Epithelial cell of esophagus (primary cell): ENCODE measurements around the gene PDCD4.

Source experiments
- DNase-seq: peaks from one replicate; pipeline ENCODE4 v3.0.0; 2010; ENCODE audit warnings: low read depth
- H3K4me3 ChIP-seq: 2 replicates; pipeline ENCODE4 v1.5.1; 2011; ENCODE audit warnings: mild to moderate bottlenecking, low read length, control low read depth
- TF ChIP-seq, protein P1 (sequence below): IDR thresholded peaks from 2 replicates; pipeline ENCODE4 v1.5.1; 2011; ENCODE audit warnings: low read depth, mild to moderate bottlenecking, low read length, control low read depth, inconsistent platforms; ENCODE audit not compliant: insufficient read depth; ENCODE audit errors: missing control alignments

The PDCD4 gene

GRCh38 chr10:110872984-110873923, 1.5 kb downstream of the PDCD4 start:
- no peak for DNase-seq
- TF ChIP-seq, protein P1, sequence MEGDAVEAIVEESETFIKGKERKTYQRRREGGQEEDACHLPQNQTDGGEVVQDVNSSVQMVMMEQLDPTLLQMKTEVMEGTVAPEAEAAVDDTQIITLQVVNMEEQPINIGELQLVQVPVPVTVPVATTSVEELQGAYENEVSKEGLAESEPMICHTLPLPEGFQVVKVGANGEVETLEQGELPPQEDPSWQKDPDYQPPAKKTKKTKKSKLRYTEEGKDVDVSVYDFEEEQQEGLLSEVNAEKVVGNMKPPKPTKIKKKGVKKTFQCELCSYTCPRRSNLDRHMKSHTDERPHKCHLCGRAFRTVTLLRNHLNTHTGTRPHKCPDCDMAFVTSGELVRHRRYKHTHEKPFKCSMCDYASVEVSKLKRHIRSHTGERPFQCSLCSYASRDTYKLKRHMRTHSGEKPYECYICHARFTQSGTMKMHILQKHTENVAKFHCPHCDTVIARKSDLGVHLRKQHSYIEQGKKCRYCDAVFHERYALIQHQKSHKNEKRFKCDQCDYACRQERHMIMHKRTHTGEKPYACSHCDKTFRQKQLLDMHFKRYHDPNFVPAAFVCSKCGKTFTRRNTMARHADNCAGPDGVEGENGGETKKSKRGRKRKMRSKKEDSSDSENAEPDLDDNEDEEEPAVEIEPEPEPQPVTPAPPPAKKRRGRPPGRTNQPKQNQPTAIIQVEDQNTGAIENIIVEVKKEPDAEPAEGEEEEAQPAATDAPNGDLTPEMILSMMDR: no peak
- peak overlapping the region; percentile 85 for H3K4me3 ChIP-seq

- TF ChIP-seq, protein P1: no peak
- H3K4me3 ChIP-seq: peak overlapping the region; percentile 85
- DNase-seq: no peak
Measured at GRCh38 chr10:110873951-110874350, 2.2 kb downstream of the PDCD4 start.

DNA sequence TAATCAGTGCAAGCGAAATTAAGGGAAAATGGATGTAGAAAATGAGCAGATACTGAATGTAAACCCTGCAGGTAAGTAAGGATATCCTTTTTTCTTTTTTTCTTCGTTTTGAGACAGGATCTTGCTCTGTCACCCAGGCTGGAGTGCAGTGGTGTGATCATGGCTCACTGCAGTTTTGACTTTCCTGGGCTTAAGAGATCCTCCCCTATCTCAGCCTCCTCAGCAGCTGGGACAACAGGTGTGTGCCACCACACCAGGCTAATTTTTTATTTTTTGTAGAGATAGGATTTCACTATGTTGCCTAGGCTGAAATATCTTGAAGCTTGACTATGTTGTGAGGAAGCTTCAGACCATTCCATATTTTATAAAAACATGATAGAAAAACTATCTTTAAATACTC, 4.3 kb downstream of the PDCD4 start:
- DNase-seq: no peak
- no peak overlapping the region for H3K4me3 ChIP-seq
- TF ChIP-seq, protein P1: no peak

DNA sequence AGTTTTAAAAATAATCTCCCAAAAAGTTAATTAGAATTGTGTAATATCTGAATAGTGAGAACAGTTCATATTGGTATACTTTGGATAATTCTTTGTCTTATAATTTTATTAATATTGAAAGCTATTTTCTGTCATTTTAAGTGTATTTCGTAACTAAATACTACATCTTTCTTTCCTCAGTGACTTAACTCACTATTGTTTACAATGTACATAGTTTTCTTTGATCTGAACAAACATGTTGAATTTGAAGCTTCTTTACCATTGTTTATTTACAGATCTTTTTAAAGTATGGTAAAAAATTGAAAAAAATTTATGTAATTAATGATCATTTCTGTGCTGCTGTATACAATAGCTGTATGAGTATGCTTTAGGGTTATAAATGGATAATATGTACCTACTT, 5.1 kb downstream of the PDCD4 start:
- DNase-seq: no peak
- TF ChIP-seq, protein P1: no peak
- H3K4me3 ChIP-seq: no peak overlapping the region

DNA sequence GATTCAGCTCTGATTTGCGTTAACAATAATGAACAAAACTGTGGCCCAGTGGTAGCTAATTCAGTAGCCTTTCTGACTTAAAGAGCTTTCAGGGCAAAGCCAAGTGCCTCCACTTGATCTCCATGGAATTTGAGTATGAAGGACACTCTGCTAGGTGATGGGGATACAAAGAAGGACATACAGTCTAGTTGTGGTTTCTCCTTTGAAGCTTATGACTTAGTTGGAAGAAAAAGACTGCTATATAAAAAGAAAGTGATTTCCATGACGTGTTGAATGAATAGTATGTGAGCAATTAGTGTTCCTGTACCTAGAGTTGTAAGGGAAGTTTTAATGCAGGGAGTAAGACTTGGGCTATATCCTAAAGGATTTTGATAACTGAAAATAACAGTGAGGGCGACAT, 8.3 kb downstream of the PDCD4 start:
- H3K4me3 ChIP-seq: no peak overlapping the region
- no peak for DNase-seq
- TF ChIP-seq, protein P1: no peak

DNA sequence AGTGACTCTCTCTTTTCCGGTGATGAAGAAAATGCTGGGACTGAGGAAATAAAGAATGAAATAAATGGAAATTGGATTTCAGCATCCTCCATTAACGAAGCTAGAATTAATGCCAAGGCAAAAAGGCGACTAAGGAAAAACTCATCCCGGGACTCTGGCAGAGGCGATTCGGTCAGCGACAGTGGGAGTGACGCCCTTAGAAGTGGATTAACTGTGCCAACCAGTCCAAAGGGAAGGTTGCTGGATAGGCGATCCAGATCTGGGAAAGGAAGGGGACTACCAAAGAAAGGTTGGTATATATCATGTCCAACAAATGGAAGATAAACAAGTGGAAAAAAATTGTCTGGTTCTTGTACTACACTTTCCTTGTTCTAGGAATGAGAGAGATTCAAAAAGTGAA, 9.5 kb downstream of the PDCD4 start:
- DNase-seq: no peak
- TF ChIP-seq, protein P1: no peak
- no peak overlapping the region for H3K4me3 ChIP-seq

DNA sequence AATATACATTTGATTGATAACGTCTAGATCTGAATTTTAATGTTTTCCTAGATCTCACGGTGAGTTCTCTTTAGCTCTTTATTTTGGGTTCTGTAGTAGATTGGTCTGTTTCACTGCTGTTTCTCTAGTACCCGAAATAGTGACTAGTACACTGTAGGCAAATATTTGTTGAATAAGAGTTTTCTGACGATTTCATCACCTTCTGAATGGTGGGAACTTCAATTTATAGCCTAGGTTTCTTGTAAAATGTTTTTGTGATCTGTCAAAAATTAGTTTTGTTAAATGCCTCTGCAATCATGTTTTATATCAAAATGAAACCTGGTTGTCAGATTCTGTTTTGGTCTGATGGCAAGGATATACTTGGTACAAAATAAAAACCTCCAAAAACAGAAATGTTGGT, 10.2 kb downstream of the PDCD4 start:
- DNase-seq: no peak
- TF ChIP-seq, protein P1: no peak
- no peak overlapping the region for H3K4me3 ChIP-seq
